Measurements from ENCODE around the gene OSBPL5. TPM values are rescaled to one million over a fixed set of nuclear protein-coding genes. Genes with fewer than 3 reads are reported as not detected.

The OSBPL5 gene
- total and polyA plus RNA-seq, 5 experiments from 2014 or later: 4.4 to 18.3 (median 5.5) TPM

GRCh38 chr11:3096909-3097530, 68.1 kb downstream of the OSBPL5 start:
- no peak overlapping the region for H3K4me3 Mint-ChIP-seq
- H3K27ac Mint-ChIP-seq: peak overlapping the region in 3 of 10 donors; percentile 15 to 79 (median 24)
- H3K36me3 Mint-ChIP-seq: peaks cover 4 to 44% (median 9%) of the 10 kb centered on the region in 3 donors
- DNase-seq: no peak
- H3K4me1 Mint-ChIP-seq: peaks cover 7 to 24% (median 17%) of the 10 kb centered on the region in 4 donors
- POLR2A ChIA-PET: no interaction called here
- ATAC-seq: no peak
- peaks cover 0 to 4% (median 0%) of the 10 kb centered on the region in 5 donors for H3K27me3 Mint-ChIP-seq
- H3K9me3 Mint-ChIP-seq: no peaks in the 10 kb centered on the region

DNA sequence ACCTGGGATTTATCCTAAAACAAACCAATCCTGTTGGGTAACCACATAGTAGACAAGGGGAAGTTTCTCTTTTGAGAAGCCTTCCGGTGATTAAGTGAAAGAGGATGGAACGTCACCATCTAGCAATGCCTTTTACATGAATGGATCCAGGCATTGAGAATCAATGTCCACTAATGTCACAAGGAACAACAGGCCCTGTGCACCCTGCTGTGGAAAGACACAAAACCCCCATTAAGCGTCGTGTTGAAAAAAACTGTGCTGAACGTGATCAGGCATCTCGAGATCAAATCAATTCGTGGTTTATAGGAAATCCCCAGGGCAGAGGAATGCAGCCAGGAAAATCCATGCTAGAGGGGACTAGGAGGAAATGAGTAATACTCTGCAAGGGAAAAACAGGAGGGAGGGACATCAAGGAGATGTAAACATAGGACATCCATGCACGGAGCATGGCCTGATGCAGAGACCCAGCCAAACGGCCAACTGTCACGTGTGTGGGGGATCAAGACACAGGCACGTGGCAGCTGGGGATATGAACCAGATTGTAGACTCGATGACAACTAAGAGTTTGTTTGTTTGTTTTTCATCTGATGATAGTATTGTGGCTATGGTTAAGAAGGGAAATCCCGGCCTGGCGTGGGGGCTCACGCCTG, 69.3 kb downstream of the OSBPL5 start:
- DNase-seq: no peak
- peaks cover 10 to 24% (median 17%) of the 10 kb centered on the region in 4 donors for H3K4me1 Mint-ChIP-seq
- peaks cover 4 to 41% (median 9%) of the 10 kb centered on the region in 3 donors for H3K36me3 Mint-ChIP-seq
- no peaks in the 10 kb centered on the region for H3K9me3 Mint-ChIP-seq
- peaks cover 0 to 4% (median 0%) of the 10 kb centered on the region in 5 donors for H3K27me3 Mint-ChIP-seq
- H3K27ac Mint-ChIP-seq: peak overlapping the region in 1 of 10 donors; percentile 38
- no peak for ATAC-seq
- POLR2A ChIA-PET: no interaction called here
- H3K4me3 Mint-ChIP-seq: no peak overlapping the region

- peaks cover 0 to 4% (median 0%) of the 10 kb centered on the region in 5 donors for H3K27me3 Mint-ChIP-seq
- H3K36me3 Mint-ChIP-seq: peaks cover 4 to 33% (median 9%) of the 10 kb centered on the region in 3 donors
- H3K4me3 Mint-ChIP-seq: no peak overlapping the region
- DNase-seq (no peak), ATAC-seq (no peak)
- POLR2A ChIA-PET: no interaction called here
- no peaks in the 10 kb centered on the region for H3K9me3 Mint-ChIP-seq
- peaks cover 5 to 13% (median 10%) of the 10 kb centered on the region in 4 donors for H3K4me1 Mint-ChIP-seq
- no peak overlapping the region for H3K27ac Mint-ChIP-seq
These were observed 70.8 kb downstream of the OSBPL5 start for GRCh38 chr11:3094223-3094824.

GRCh38 chr11:3093281-3094191, 71.6 kb downstream of the OSBPL5 start:
- Mint-ChIP-seq H3K4me3 (no peak overlapping the region), H3K4me1 (peaks cover 0 to 7% (median 5%) of the 10 kb centered on the region in 4 donors), H3K27me3 (peaks cover 0 to 4% (median 0%) of the 10 kb centered on the region in 5 donors), H3K27ac (no peak overlapping the region), H3K9me3 (no peaks in the 10 kb centered on the region), H3K36me3 (peaks cover 4 to 27% (median 10%) of the 10 kb centered on the region in 3 donors)
- no peak for DNase-seq
- POLR2A ChIA-PET: no interaction called here
- ATAC-seq: no peak

- H3K36me3 Mint-ChIP-seq: peaks cover 4 to 27% (median 10%) of the 10 kb centered on the region in 3 donors
- ATAC-seq (no peak), DNase-seq (no peak)
- H3K9me3 Mint-ChIP-seq: no peaks in the 10 kb centered on the region
- H3K27me3 Mint-ChIP-seq: peaks cover 0 to 4% (median 0%) of the 10 kb centered on the region in 5 donors
- peak overlapping the region in 1 of 10 donors; percentile 29 for H3K27ac Mint-ChIP-seq
- H3K4me1 Mint-ChIP-seq: peaks cover 0 to 5% (median 3%) of the 10 kb centered on the region in 4 donors
- POLR2A ChIA-PET: no interaction called here
- no peak overlapping the region for H3K4me3 Mint-ChIP-seq
These were observed 72.4 kb downstream of the OSBPL5 start for GRCh38 chr11:3092603-3093141.

- DNase-seq (peak; percentile 39 to 81 (median 66)), ATAC-seq (peak; percentile 70 to 92)
- Mint-ChIP-seq H3K4me3 (no peak overlapping the region), H3K9me3 (no peaks in the 10 kb centered on the region), H3K27ac (peak overlapping the region in 1 of 10 donors; percentile 15), H3K4me1 (peaks cover 0 to 3% (median under 1%) of the 10 kb centered on the region in 4 donors), H3K36me3 (peaks cover 4 to 27% (median 7%) of the 10 kb centered on the region in 3 donors), H3K27me3 (peaks cover 0 to 4% (median 0%) of the 10 kb centered on the region in 5 donors)
- POLR2A ChIA-PET: interaction anchor here (0.8 to 2.4 kb wide), 3 partner anchors 55 to 117 kb away, joined by 5 to 8 read pairs (median 6); no protein-coding TSS in a partner anchor
These were observed 73.1 kb downstream of the OSBPL5 start for GRCh38 chr11:3091846-3092602.

- POLR2A ChIA-PET: interaction anchor here (0.6 to 2.4 kb wide), 5 partner anchors 19 to 116 kb away, joined by 3 to 8 read pairs (median 5); no protein-coding TSS in a partner anchor
- no peak overlapping the region for H3K4me3 Mint-ChIP-seq
- H3K9me3 Mint-ChIP-seq: no peaks in the 10 kb centered on the region
- peaks cover 0 to 4% (median 0%) of the 10 kb centered on the region in 5 donors for H3K27me3 Mint-ChIP-seq
- peaks cover 4 to 25% (median 5%) of the 10 kb centered on the region in 3 donors for H3K36me3 Mint-ChIP-seq
- H3K4me1 Mint-ChIP-seq: peaks cover 0 to 3% (median under 1%) of the 10 kb centered on the region in 4 donors
- ATAC-seq: no peak
- no peak for DNase-seq
- H3K27ac Mint-ChIP-seq: peak overlapping the region in 2 of 10 donors; percentile 15 to 61
These were observed 73.8 kb downstream of the OSBPL5 start for GRCh38 chr11:3091081-3091845.

GRCh38 chr11:3090096-3090901, 74.8 kb downstream of the OSBPL5 start:
- no peak for ATAC-seq
- Mint-ChIP-seq H3K4me1 (peaks cover 0 to 3% (median under 1%) of the 10 kb centered on the region in 4 donors), H3K27me3 (no peaks in the 10 kb centered on the region), H3K27ac (peak overlapping the region in 2 of 10 donors; percentile 7 to 61), H3K36me3 (peaks cover 0 to 16% (median 3%) of the 10 kb centered on the region in 3 donors), H3K9me3 (no peaks in the 10 kb centered on the region), H3K4me3 (no peak overlapping the region)
- POLR2A ChIA-PET: interaction anchor here (0.6 to 2.4 kb wide), 6 partner anchors 18 to 539 kb away, joined by 3 to 8 read pairs (median 4); no protein-coding TSS in a partner anchor
- DNase-seq: no peak

GRCh38 chr11:3089236-3090061, 75.7 kb downstream of the OSBPL5 start:
- POLR2A ChIA-PET: interaction anchor here (0.6 to 0.8 kb wide), 2 partner anchors 69 to 108 kb away, joined by 3 read pairs; no protein-coding TSS in a partner anchor
- peaks cover 0 to 9% (median 3%) of the 10 kb centered on the region in 3 donors for H3K36me3 Mint-ChIP-seq
- H3K27me3 Mint-ChIP-seq: no peaks in the 10 kb centered on the region
- ATAC-seq (no peak), DNase-seq (no peak)
- peaks cover 0 to 3% (median under 1%) of the 10 kb centered on the region in 4 donors for H3K4me1 Mint-ChIP-seq
- H3K4me3 Mint-ChIP-seq: no peak overlapping the region
- H3K27ac Mint-ChIP-seq: no peak overlapping the region
- no peaks in the 10 kb centered on the region for H3K9me3 Mint-ChIP-seq

All from naive thymus-derived CD8-positive, alpha-beta T cell (primary cell).